Glutamatergic neuron (in vitro differentiated cells): ENCODE data around the gene AMBRA1. TPM values are rescaled to one million over a fixed set of nuclear protein-coding genes. Genes with fewer than 3 reads are reported as not detected.

ENCODE experiments used
- DNase-seq: peaks from one replicate; pipeline ENCODE4 v3.0.0; 2022
- H3K27ac Mint-ChIP-seq: one replicate; pipeline ENCODE4 v1.8.0; 2020; ENCODE audit warnings: mild to moderate bottlenecking, mixed read lengths, inconsistent platforms; ENCODE audit not compliant: unreplicated experiment
- H3K27me3 Mint-ChIP-seq: one replicate; pipeline ENCODE4 v1.8.0; 2020; ENCODE audit warnings: mild to moderate bottlenecking, moderate library complexity, mixed read lengths, inconsistent platforms; ENCODE audit not compliant: unreplicated experiment
- H3K36me3 Mint-ChIP-seq: one replicate; pipeline ENCODE4 v1.8.0; 2020; ENCODE audit warnings: mild to moderate bottlenecking, mixed read lengths, inconsistent platforms; ENCODE audit not compliant: unreplicated experiment
- H3K4me1 Mint-ChIP-seq: one replicate; pipeline ENCODE4 v1.8.0; 2020; ENCODE audit warnings: mild to moderate bottlenecking, low read depth, mixed read lengths, inconsistent platforms; ENCODE audit not compliant: unreplicated experiment
- H3K4me3 Mint-ChIP-seq: one replicate; pipeline ENCODE4 v1.8.0; 2020; ENCODE audit warnings: mild to moderate bottlenecking, mixed read lengths, inconsistent platforms; ENCODE audit not compliant: unreplicated experiment
- H3K9me3 Mint-ChIP-seq: one replicate; pipeline ENCODE4 v1.8.0; 2020; ENCODE audit warnings: mild to moderate bottlenecking, moderate library complexity, mixed read lengths, inconsistent platforms; ENCODE audit not compliant: unreplicated experiment
- CTCF ChIP-seq: fragments of 200-600 bp; sonication (generic); IDR thresholded peaks from one replicate; pipeline ENCODE4 v1.5.0; 2021; ENCODE audit not compliant: partially characterized antibody, unreplicated experiment
- total RNA-seq: library from RNA; stranded (reverse); fragmentation: NEBNext Ultra II Directional; extraction: Animal tissue kit (Norgen Biotek cat#: 25700); gene quantifications from one replicate; pipeline ENCODE4 v1.2.1, GENCODE V29; 2021; ENCODE audit not compliant: unreplicated experiment

Gene AMBRA1
- total RNA-seq, 1 donor from 2014 or later: 49.0 TPM

DNA sequence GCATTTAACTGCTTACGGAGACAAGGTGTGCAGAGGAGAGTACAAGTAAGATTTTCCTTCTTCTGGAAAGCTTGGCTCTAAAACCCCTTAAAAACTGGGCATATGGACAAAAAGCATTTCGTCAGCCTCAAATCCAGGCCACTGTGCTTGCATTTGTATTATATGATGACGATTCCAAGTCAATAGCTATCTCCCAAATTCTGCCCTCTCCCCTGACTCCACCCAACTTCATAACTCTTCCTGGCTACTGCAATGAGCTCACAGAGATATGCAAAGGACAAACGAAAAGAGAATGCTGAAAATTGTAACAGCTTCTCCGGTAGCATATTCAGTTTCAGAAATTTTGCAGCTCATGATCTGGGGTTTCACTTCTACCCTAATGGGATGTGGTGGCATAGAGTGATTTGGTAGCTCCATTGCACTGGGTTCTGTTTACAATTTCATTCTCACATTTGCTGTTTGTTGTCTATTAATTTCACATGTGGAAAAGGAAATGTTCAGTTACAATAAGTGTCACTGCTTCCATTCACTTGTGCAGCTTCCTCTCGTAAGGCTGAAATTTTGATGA lies 156.6 kb downstream of the AMBRA1 start:
- Mint-ChIP-seq H3K4me3 (peak overlapping the region; percentile 25), H3K9me3 (peaks cover 9% of the 10 kb centered on the region), H3K36me3 (no peaks in the 10 kb centered on the region), H3K4me1 (peaks cover 54% of the 10 kb centered on the region), H3K27me3 (peaks cover 10% of the 10 kb centered on the region), H3K27ac (peak overlapping the region; percentile 63)
- no peak for TF ChIP-seq CTCF
- no peak for DNase-seq

GRCh38 chr11:46436113-46436512 lies 157.7 kb downstream of the AMBRA1 start:
- no peaks in the 10 kb centered on the region for H3K36me3 Mint-ChIP-seq
- peak overlapping the region; percentile 67 for H3K27ac Mint-ChIP-seq
- no peak for DNase-seq
- peak overlapping the region; percentile 22 for H3K4me3 Mint-ChIP-seq
- H3K27me3 Mint-ChIP-seq: peaks cover 12% of the 10 kb centered on the region
- no peak for TF ChIP-seq CTCF
- H3K9me3 Mint-ChIP-seq: peaks cover 9% of the 10 kb centered on the region
- H3K4me1 Mint-ChIP-seq: peaks cover 59% of the 10 kb centered on the region

- H3K27ac Mint-ChIP-seq: peak overlapping the region; percentile 45
Observed at GRCh38 chr11:46435679-46436078, 158.1 kb downstream of the AMBRA1 start.

GRCh38 chr11:46431211-46431610 lies 162.6 kb downstream of the AMBRA1 start:
- no peaks in the 10 kb centered on the region for H3K36me3 Mint-ChIP-seq
- peaks cover 46% of the 10 kb centered on the region for H3K4me1 Mint-ChIP-seq
- peaks cover 5% of the 10 kb centered on the region for H3K9me3 Mint-ChIP-seq
- no peak overlapping the region for H3K27ac Mint-ChIP-seq
- DNase-seq: no peak
- TF ChIP-seq CTCF: no peak
- no peak overlapping the region for H3K4me3 Mint-ChIP-seq
- peaks cover 7% of the 10 kb centered on the region for H3K27me3 Mint-ChIP-seq

More at GRCh38 chr11:46435679-46436078, 158.1 kb downstream of the AMBRA1 start:
- Mint-ChIP-seq H3K9me3 (peaks cover 8% of the 10 kb centered on the region), H3K27me3 (peaks cover 12% of the 10 kb centered on the region), H3K36me3 (no peaks in the 10 kb centered on the region), H3K4me1 (peaks cover 59% of the 10 kb centered on the region), H3K4me3 (peak overlapping the region; percentile 1)
- DNase-seq: no peak
- no peak for TF ChIP-seq CTCF

DNA sequence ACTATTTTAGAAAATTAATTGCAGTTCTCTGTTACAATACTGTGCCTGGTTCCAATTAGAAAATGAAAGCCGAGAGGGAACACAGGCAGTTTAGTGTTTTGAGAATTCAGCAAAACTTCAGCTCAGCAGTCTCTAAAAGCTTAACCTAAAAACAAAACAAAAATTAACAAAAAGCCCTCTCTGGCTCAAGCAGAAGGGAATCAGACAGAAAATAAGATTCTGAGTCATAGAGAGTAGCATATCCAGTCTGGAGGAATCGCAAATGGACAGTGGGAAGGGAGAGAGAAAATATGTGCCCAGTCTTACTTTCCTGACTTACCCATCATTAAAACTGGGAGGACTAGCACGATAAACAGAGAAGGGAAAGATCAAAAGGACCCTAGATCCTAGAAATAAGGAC lies 164.1 kb downstream of the AMBRA1 start:
- DNase-seq: no peak
- Mint-ChIP-seq H3K27me3 (peaks cover 7% of the 10 kb centered on the region), H3K27ac (no peak overlapping the region), H3K36me3 (no peaks in the 10 kb centered on the region), H3K4me3 (peak overlapping the region; percentile 37), H3K4me1 (peaks cover 35% of the 10 kb centered on the region), H3K9me3 (peaks cover 5% of the 10 kb centered on the region)
- TF ChIP-seq CTCF: no peak
